ELF-1 (cell line): ENCODE measurements around the gene DAB2IP.

Experiments
- DNase-seq: peaks from one replicate; pipeline ENCODE4 v3.0.0-alpha.2; 2016; ENCODE audit warnings: low read depth, low spot score

DAB2IP gene

DNA sequence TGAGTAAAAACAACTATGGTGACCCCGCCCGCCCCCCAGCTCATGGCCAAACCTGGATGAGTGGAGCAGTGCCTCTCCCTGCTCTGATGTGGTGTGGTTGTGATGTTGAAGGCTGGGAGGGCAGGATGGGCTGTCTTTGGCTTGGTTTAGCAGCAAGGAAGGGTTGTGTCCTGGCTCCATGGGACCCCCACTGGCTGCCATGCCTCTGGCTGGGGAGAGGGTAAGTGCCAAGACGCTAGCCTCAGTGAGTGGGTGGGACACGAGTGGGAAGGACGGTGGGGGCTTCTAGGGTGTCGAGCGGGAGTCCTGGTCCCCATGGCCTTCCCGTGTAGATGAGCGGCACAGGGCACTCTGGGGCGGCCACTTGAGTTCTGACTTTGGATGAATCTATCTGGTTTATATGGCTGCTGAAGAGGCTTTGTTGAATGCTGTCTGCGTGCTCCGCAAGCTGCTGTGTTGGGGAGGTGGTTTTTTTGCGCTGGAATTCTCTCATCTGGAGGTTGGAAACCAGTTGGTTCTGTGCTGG lies 50.4 kb downstream of the DAB2IP start:
- DNase-seq: no peak

GRCh38 chr9:121703014-121703734 lies 51.7 kb downstream of the DAB2IP start:
- no peak for DNase-seq

DNA sequence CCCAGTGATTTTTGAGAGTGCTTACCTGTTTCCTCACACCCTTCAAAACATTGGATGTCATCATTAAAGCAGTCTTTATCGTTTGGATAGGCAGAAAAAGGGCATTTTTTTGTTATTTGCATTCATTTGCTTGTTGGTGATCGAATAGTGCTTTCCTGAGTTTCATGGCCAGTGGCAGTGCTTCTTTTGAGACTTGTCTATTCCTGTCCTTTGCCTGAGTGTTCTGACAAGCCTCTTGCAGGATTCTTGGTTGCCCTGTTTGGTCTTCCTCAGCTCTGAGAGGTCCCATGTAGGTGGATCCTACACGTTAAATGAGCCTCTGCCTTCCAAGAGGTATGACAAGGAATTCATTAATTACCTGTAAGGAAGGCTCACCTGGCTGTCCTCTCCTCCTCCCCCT lies 52.8 kb downstream of the DAB2IP start:
- no peak for DNase-seq

DNA sequence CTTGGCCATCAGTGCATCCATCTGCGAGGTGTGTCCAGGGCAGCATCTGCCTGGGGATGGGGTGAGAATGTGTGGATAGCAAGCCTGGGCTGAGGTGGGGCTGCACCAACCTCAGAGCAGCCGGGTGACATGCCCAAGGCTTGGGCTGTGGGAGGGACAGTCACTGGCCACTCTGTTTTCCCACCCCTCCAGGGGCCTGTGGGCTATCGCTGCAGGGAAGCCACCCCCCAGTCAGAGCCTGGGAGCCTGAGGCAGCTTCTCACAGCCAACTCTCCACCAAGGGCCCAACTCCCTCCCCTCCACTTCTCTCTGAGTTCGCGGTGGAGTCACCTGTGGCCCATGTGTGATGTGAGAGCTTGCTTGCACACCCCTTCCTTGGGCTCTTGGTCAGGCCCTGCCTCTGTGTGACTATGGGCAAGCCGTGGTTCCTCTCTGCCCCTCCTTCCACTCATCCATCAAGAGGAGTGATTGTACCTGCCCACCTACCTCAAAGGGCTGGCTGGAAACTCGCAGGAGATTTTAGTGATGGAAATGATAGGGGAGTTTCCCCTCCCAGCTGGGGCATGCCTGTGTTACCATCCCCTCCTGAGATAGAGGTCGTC lies 54.8 kb downstream of the DAB2IP start:
- no peak for DNase-seq

DNA sequence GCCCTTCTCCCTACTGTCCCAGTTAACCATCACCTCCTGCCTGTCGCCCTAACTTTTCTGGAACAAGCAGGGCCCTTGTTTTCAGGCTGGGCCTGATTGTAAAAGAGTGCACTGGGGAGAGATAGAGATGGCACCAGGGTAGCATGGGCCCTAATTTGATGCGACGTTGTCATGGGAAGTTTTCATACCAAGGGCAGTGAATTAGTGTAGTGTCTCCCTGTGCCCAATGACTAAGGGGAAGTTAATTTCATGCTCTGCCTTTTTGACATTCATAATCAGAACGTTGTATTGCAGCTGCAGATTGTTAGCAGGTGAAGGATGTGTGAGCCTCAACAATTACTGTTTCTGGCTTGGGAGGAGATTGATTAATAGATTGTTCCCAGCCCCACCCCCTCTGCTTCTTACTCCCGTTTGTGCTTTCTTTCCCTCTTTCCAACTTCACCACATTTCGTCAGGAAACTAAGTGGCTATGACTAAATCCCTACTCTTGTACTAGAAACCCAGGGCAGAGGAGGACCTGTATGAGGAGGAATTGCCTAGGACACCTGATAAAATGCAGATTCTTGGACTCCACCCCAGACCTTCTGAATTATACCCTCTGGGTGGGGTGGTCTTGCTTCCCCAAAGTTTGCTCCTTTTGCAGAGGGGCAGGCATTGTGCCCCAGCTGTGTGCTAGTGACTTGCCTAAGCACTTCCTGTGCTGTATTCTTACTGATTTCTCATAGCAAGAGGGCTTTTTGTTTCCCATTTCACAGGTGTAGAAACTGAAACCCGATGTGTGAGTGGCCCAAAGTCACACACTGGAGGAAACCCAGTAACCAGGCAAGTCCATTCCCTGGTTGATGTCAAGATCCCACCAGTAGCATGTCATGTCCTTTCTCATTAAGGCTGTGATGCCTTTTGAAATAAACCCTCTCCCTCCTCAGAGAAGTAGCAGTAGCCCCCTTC lies 56.3 kb downstream of the DAB2IP start:
- DNase-seq: no peak

DNA sequence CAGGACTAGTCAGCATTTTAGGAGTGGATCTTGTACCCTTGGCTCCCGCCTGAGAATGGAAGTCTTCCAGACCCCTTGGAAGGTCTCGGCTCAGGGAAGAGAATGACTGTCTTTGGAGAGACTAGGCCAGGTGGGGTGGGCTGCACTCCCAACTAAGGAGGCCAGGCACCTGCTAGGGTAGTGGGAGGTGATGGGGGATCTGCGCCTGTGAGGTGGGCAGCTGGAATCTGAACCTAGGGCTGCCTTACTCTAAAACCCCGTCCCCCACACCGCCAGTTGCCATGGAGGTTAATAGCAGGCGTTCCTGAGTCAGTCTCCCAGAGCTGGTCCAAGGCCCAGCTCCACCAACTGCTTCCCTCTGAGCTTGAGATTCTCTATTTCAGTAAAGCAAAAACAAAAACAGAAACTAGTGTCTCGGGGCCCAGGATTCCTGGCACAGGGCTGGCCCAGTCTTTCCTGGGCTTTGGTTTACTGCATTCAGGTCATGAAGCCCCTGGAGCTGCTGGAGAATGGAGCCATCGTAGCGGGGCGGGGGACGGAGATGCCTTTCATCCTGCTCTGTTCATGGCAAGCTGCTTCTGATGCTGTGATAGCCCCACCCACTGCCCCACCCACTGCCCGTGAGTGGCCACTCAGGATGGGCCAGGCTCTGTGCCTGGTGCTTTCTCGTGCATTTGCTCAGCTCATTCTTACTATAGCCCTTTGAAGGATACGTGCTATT lies 57.5 kb downstream of the DAB2IP start:
- DNase-seq: no peak

DNA sequence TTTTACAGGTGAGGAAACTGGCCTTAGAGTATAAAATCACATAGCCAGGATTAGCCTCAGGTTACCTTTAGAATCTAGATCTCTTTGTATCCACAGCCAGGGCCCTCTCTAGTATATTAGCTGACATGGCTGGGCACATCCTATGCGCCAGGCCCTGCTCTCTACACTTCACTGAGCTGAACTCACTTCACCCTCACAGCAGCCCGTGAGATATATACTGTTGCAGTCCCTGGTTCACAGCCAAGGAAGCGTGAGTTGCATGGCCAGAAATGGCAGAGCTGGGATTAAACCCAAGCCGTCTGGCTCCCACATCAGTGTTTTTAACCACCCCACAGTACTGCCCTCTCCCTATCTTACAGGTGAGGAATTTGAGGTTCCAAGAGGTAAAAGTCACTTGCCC lies 58.4 kb downstream of the DAB2IP start:
- DNase-seq: no peak

- DNase-seq: no peak
Observed at GRCh38 chr9:121711281-121711680, 59.8 kb downstream of the DAB2IP start.

- no peak for DNase-seq
Observed at GRCh38 chr9:121711797-121712196, 60.4 kb downstream of the DAB2IP start.

DNA sequence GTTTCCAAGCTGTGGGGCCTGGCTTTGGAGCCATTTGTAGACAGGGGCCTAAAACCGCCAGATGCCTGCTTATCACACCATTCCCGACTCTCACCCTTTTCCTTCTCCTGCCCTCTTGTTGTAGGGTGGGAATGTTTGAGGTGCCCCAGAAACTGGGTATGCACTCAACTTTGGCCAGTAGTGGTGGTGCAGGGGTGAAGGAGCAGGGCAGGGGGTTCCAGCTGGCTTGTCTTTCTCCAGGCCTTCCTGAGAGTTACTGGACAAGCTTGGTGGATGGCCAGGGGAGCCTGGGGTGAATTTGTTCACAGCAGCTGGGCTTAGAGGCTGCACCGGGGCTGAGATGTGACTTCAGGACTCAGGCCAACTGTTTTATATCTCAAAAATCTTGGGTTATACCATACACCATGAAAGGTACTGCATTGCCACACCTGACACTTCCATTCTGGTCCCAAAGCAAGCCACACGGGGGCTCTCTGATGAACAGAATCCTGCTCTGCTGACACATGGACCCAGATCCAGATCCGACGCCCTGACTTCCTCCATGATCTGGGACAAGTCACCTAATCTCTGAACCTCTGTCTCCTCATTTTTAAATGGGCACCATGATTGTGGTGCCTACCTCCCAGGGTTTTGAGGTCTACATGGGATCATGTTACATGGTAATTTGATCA lies 62.1 kb downstream of the DAB2IP start:
- no peak for DNase-seq

DNA sequence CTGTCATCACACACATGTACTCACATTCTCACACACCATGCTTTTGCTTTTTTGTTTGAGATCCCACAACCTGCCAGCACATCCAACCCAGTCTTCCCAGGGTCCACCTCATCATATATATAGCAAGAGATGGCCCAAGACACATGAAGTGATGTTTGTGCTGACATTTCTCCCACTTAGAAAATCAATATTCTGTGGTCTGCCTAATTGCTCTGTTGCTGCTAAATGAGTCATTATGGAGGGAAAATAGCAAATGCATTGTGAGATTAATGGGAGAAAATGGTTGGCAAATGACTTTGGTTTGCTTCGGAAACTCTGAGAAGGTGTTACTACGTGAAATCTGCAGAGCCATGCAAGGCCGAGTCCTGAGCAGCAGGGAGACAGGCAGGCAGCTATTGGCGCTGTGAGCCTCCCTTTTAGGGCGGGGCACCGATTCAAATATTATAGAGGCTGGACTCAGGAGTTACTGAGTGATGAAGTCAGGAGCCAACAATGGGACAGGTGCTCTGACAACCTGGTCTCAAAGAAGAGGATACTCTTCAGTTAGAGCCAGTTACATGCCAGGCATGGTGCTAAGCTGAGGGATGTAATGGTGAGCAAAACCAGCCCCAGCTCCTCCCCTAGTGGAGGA lies 62.8 kb downstream of the DAB2IP start:
- DNase-seq: no peak

DNA sequence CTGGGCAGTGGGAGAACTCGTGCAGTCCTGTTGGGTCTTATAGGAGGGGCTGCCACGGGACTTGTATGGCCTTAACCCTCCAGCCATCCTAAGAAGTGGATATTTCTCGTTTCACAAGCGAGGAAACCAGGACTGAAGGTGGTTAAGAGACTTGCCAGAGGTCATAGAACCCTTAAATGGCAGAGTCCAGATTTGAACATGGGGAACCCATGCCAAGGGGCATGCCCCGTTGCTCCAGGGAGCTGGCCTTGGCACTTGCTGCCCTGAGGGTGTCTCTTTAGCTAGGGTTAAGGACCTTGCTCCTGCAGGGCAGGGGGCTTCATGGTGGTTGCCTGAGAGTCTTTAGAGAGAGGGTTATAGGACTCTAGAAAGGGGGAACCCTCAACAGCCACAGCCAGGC lies 63.4 kb downstream of the DAB2IP start:
- no peak for DNase-seq

DNA sequence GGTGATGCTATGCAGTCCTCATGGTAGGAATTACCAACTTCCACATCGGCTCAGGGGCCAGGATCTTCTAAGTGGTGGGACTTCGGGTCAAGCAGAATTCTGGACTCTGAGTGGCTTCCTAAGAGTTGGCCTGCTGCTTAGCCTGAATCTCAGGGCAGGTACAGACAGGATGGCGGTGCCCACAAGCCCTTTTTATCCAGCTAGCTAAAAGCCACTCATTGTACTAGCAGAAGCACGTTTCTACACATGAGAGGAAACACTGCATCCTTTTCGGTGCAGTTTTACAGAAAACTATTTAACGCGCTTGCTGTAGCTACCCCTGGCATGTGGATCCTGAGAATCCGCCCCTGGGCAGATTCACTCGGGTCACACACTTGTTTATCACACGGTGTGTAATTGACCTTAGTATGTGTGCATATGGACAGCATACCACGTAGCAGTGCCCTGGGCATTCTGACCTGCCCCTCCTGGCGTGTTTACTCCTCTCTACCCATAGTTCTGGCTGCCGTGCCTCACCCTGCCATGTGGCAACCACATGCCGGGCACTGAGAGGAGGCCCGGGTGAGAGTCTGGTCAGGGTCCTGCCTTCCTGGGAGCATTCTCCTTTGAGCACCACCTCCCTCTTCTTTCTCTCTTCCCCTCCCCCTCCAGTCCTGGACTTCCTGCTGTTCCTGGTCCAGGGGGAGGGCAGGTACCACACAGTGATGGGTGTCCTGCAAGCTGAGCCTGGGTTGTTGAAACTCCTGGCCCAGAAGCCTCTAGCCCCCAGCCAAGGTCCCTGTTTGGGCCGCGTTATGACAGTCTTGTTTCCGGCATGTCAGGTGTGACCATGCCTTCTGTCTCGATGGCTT lies 65.9 kb downstream of the DAB2IP start:
- no peak for DNase-seq

- peak; percentile 75 for DNase-seq
Observed at GRCh38 chr9:121718084-121718483, 66.7 kb downstream of the DAB2IP start.

DNA sequence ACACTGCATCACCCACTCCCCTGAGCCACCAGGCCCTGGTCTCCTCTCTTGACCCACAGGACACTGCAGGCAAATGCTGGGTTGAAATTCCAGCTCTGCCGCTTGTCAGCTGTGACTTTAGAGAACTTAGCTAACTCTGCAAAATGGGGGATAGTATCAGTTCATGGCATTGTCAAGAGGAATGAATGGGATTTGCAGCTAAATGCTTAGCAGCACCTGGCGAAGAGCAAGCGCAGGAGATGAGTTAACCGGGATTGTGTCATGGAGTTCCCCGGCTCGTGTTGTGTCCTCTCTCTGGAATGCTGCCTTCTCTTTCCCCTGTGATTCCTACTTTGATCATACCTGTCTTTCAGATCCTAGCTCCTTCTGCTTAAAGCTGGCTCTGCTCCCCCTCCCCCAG lies 67.1 kb downstream of the DAB2IP start:
- DNase-seq: no peak

DNA sequence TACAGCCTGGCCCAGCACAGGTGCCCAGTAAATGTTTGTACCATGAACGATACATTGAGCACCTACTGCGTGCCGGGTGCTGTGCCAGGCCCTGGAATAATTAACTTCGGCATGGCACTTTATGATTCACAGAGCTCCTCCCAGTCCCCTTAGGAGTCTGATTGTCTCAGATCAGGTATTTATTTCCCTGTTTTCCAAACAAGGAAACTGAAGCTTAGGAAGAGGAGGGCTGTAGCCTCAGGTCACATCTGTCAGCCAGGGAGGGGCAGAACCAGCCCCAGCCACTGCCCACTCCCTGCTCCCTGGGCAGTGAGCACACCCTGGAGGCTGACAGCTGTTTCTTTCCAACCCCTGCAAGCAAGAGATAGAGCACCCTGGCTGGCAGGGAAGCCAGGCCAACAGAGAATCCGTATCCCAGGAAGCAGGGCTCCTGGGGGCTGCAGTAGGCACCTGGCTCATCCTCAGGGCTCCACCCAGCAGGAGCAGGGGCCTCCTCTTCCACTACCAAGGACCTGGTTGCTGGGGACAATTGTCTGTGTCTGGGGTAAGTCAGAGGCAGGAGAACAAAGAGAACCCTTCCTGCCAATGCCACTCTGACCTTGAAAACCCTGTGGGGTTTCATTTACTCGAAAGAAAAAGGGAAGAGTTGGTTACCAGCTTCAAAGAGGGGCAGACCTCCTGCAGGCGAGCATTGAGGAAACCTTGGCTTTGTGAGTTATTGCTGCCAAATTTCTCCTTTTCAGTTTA lies 69.0 kb downstream of the DAB2IP start:
- peak; percentile 77 for DNase-seq

GRCh38 chr9:121721058-121721350 lies 69.6 kb downstream of the DAB2IP start:
- DNase-seq: no peak

DNA sequence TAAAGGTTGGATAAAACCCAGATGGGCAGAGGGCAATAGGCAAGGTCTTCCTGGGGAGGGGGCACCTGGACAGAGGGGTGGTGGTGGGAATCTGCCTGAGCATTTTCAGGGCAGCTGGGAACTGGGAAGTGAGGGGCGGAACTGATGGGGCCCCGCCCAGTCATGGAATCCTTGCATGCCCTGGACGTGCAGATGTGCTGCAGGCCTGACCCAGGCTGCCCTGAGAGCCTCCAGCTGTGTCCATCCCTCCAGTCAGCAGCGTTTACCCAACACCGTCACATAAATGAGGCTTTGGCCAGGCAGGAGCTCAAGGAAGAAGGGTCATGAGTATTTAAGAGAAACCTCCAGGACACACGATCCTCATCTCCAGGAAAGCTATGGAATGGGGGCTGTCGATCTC lies 70.3 kb downstream of the DAB2IP start:
- DNase-seq: peak; percentile 64
